SU-DHL-6 (cell line): ENCODE data around the gene PRKN.

Experiments
- H2AFZ ChIP-seq: fragments of 200-600 bp; sonication (generic); 2 replicates; pipeline ENCODE4 v1.6.1; 2014; ENCODE audit warnings: low read depth, mild to moderate bottlenecking, moderate library complexity, mixed read lengths, antibody characterized with exemption, low read length; ENCODE audit not compliant: severe bottlenecking
- H3F3A ChIP-seq: fragments of 200-600 bp; shearing (Covaris generic); 2 replicates; pipeline ENCODE4 v1.6.0; 2016; ENCODE audit warnings: antibody characterized with exemption, mild to moderate bottlenecking; ENCODE audit not compliant: insufficient read depth
- H3K27ac ChIP-seq: fragments of 200-600 bp; sonication (generic); 2 replicates; pipeline ENCODE4 v1.5.1; 2016; ENCODE audit warnings: low read depth, mild to moderate bottlenecking, low read length, moderate library complexity, mixed read lengths
- H3K27me3 ChIP-seq: fragments of 200-600 bp; sonication (generic), shearing (Covaris generic); 2 replicates; pipeline ENCODE4 v1.6.0; 2014; ENCODE audit warnings: mild to moderate bottlenecking, low read length
- H3K36me3 ChIP-seq: fragments of 200-600 bp; sonication (generic); 2 replicates; pipeline ENCODE4 v1.6.1; 2014; ENCODE audit warnings: mild to moderate bottlenecking, low read length, mixed read lengths
- H3K4me2 ChIP-seq: fragments of 300-600, 200-600 bp; shearing (Covaris generic), sonication (generic); 2 replicates; pipeline ENCODE4 v1.6.0; 2014; ENCODE audit warnings: low read length, low read depth, mild to moderate bottlenecking; ENCODE audit not compliant: poor library complexity, severe bottlenecking
- H3K4me3 ChIP-seq: fragments of 200-600 bp; sonication (generic); 2 replicates; pipeline ENCODE4 v1.5.1; 2014; ENCODE audit warnings: antibody characterized with exemption, low read length, mild to moderate bottlenecking, mixed read lengths; ENCODE audit not compliant: insufficient read depth, poor library complexity, severe bottlenecking
- H3K79me2 ChIP-seq: fragments of 200-600 bp; sonication (generic); 2 replicates; pipeline ENCODE4 v1.6.1; 2014; ENCODE audit warnings: mild to moderate bottlenecking, low read length, moderate library complexity; ENCODE audit not compliant: insufficient read depth
- H3K9ac ChIP-seq: fragments of 200-600 bp; sonication (generic); 2 replicates; pipeline ENCODE4 v1.7.0; 2014; ENCODE audit warnings: mild to moderate bottlenecking, low read length
- H3K9me2 ChIP-seq: fragments of 200-600 bp; sonication (generic); replicated peaks from 2 replicates; pipeline ENCODE4 v1.6.1; 2014; ENCODE audit warnings: low read length; ENCODE audit not compliant: insufficient read depth
- H3K9me3 ChIP-seq: fragments of 200-600 bp; sonication (generic); 2 replicates; pipeline ENCODE4 v1.6.1; 2014; ENCODE audit warnings: low read length, mixed read lengths; ENCODE audit not compliant: insufficient read depth
- H4K20me1 ChIP-seq: fragments of 200-600 bp; sonication (generic); 2 replicates; pipeline ENCODE4 v1.6.1; 2014; ENCODE audit warnings: low read depth, mild to moderate bottlenecking, antibody characterized with exemption, low read length, moderate library complexity, mixed read lengths
- EZH2phosphoT487 ChIP-seq: fragments of 200-600 bp; sonication (generic), shearing (Covaris generic); conservative IDR thresholded peaks from 2 replicates; pipeline ENCODE4 v1.6.1; 2018; ENCODE audit warnings: mild to moderate bottlenecking, antibody characterized with exemption, low read length, moderate library complexity, mixed read lengths
- TF ChIP-seq, protein P1 (sequence below): fragments of 200-600 bp; sonication (generic); IDR thresholded peaks from one replicate; pipeline ENCODE4 v1.5.1; 2017; ENCODE audit warnings: antibody characterized with exemption, mild to moderate bottlenecking, low read length, moderate library complexity; ENCODE audit not compliant: insufficient read depth, poor library complexity, severe bottlenecking

PRKN gene

GRCh38 chr6:161880056-161880455 is 847.5 kb downstream of the PRKN start:
- no peak overlapping the region for H2AFZ ChIP-seq
- no peak overlapping the region for H3K4me3 ChIP-seq
- no peak overlapping the region for H3K27ac ChIP-seq
- no peaks in the 10 kb centered on the region for H3K9me3 ChIP-seq
- no peak overlapping the region for H3K4me2 ChIP-seq
- no peaks in the 10 kb centered on the region for H4K20me1 ChIP-seq
- no peak overlapping the region for H3K9ac ChIP-seq
- no peaks in the 10 kb centered on the region for H3K27me3 ChIP-seq
- H3F3A ChIP-seq, result no peaks in the 10 kb centered on the region
- no peaks in the 10 kb centered on the region for H3K9me2 ChIP-seq
- no peaks in the 10 kb centered on the region for H3K79me2 ChIP-seq
- no peak for TF ChIP-seq EZH2phosphoT487
- TF ChIP-seq, protein P1, sequence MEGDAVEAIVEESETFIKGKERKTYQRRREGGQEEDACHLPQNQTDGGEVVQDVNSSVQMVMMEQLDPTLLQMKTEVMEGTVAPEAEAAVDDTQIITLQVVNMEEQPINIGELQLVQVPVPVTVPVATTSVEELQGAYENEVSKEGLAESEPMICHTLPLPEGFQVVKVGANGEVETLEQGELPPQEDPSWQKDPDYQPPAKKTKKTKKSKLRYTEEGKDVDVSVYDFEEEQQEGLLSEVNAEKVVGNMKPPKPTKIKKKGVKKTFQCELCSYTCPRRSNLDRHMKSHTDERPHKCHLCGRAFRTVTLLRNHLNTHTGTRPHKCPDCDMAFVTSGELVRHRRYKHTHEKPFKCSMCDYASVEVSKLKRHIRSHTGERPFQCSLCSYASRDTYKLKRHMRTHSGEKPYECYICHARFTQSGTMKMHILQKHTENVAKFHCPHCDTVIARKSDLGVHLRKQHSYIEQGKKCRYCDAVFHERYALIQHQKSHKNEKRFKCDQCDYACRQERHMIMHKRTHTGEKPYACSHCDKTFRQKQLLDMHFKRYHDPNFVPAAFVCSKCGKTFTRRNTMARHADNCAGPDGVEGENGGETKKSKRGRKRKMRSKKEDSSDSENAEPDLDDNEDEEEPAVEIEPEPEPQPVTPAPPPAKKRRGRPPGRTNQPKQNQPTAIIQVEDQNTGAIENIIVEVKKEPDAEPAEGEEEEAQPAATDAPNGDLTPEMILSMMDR, result no peak
- no peaks in the 10 kb centered on the region for H3K36me3 ChIP-seq

- no peak for TF ChIP-seq EZH2phosphoT487
- TF ChIP-seq, protein P1, result no peak
- H3K36me3 ChIP-seq, result no peaks in the 10 kb centered on the region
- no peaks in the 10 kb centered on the region for H3K27me3 ChIP-seq
- H3K4me3 ChIP-seq, result no peak overlapping the region
- no peaks in the 10 kb centered on the region for H3K79me2 ChIP-seq
- no peak overlapping the region for H2AFZ ChIP-seq
- no peaks in the 10 kb centered on the region for H3K9me3 ChIP-seq
- no peaks in the 10 kb centered on the region for H3K9me2 ChIP-seq
- H3K27ac ChIP-seq, result no peak overlapping the region
- no peak overlapping the region for H3K4me2 ChIP-seq
- no peaks in the 10 kb centered on the region for H3F3A ChIP-seq
- no peaks in the 10 kb centered on the region for H4K20me1 ChIP-seq
- no peak overlapping the region for H3K9ac ChIP-seq
Measured at GRCh38 chr6:161876231-161876630, 851.3 kb downstream of the PRKN start.

DNA sequence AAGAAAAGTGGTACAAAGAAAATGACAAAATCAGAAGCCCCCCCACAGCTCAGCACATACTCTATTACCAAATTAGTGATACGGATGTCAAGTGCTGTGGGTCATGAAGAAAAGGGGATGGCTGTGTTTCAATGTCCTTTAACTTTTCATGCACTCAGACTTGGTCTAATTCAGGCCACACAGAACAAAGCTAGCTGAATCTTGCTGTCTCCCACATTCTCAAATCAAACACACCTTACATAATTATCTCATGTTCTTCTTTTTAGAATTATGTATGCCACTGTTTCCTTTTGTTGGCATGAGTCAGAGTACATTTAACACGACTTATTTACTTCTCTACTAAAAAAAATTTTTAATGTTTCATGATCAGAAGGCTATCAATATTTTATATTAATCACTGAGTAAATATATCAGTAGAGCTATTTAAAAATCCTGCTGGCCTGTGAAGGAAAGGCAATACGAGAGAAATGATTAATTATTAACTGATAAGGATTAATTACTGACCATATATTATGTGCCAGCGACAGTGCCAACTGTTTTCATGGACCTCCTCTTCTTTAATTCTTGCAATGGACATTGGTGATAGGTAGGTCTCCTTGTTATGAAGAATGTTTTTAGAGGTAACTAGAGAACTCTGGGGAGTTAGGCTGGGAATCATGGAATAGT is 857.2 kb downstream of the PRKN start:
- Histone ChIP-seq H3K9me3 (no peaks in the 10 kb centered on the region), H3F3A (no peaks in the 10 kb centered on the region), H3K4me2 (no peak overlapping the region), H3K9me2 (no peaks in the 10 kb centered on the region), H3K4me3 (no peak overlapping the region), H2AFZ (no peak overlapping the region), H3K27me3 (no peaks in the 10 kb centered on the region), H3K27ac (no peak overlapping the region), H3K79me2 (no peaks in the 10 kb centered on the region), H4K20me1 (no peaks in the 10 kb centered on the region), H3K36me3 (no peaks in the 10 kb centered on the region), H3K9ac (no peak overlapping the region)
- TF ChIP-seq EZH2phosphoT487, result no peak
- TF ChIP-seq, protein P1, result no peak
